GM19043 (cell line): ENCODE measurements around the gene RABIF.

Experiments used
- ATAC-seq: cut with Tn5 transposase; IDR thresholded peaks from one replicate; pipeline ENCODE4 v1.9.1; 2021; ENCODE audit warnings: low read depth; ENCODE audit not compliant: unreplicated experiment

RABIF gene

GRCh38 chr1:202879128-202879527 is 9.8 kb downstream of the RABIF start:
- no peak for ATAC-seq

DNA sequence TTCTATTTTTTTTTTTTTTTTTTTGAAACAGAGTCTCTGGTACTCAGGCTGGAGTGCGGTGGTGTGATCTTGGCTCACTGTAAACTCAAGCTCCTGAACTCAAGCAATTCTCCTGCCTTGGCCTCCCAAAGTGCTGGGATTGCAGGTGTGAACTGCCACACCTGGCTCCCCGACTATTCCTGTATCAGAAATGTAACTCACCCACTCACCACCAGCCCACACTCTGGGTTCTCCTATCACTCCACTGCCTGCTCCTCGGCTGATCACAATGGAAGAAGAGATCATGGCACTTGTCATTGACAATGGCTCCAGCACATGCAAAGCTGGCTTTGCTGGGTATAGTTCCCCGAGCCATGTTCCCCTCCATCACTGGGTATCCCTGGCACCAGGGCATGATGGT is 15.9 kb downstream of the RABIF start:
- no peak for ATAC-seq

DNA sequence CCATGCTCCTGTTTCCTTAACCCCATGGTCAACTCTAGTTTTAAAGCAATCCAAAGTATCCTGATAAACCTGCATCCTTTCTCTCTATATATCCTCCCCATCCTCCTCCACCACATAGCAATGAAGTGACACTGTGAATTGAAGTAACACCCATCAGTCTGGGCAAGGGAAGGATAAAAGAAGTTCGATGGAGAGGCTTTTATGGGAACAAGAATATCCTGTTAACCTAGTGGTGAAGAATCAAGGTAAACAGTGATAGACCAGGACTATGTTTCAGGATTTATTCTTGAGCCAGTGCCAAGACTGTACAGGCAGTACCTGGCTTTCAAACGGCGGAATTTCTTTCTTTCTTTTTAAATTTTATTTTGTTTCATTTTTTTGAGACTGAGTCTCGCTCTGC is 17.6 kb downstream of the RABIF start:
- no peak for ATAC-seq

GRCh38 chr1:202862679-202863560 is 26.0 kb downstream of the RABIF start:
- ATAC-seq, result no peak

- no peak for ATAC-seq
Measured at GRCh38 chr1:202861420-202862132, 27.4 kb downstream of the RABIF start.

GRCh38 chr1:202860744-202861419 is 28.1 kb downstream of the RABIF start:
- no peak for ATAC-seq

DNA sequence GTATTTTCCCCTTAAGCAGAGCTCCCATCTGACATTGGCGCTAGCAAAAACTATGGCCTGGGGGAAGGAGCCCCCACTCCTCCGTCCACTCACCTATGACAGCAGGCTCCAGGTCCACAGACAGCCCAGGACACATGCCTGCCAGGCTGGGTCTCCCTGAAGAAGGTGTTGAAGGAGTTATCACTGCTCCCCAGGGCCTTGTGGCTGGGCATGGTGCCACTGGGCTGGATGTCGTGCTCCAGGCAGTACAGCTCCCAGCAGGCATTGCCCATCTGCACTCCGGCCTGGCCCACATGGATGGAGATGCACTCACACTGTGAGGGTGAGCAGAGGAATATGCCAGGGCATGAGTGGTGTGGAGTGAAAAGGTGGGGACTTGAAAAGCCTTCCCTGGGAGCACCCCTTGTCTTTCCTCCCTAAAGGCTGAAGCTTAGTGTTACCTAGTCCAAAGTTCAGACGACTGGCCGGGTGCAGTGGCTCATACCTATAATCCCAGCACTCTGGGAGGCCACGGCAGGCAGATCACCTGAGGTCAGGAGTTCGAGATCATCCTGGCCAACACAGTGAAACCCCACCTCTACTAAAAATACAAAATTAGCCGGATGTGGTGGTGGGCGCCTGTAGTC is 30.0 kb downstream of the RABIF start:
- ATAC-seq, result no peak

DNA sequence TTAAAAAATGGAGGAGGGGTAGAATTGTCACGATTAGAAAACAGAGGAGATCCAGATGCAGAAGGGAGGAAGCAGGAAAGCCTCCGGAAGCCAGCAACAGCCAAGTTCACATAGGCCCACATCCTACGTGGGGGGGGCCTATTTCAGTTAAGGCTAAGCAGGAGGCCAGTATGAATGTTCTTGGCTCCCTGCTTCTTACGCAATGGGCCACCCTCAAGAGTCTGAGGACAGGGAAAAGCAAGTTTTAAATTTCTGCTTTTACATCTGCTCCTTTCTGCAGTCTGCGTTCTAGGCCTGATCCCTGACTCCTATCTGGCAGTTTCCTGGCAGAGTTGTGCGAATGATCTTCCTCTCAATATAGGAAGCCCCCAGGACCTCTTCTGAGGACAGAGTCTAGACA is 30.6 kb downstream of the RABIF start:
- ATAC-seq, result no peak

GRCh38 chr1:202857136-202857610 is 31.8 kb downstream of the RABIF start:
- no peak for ATAC-seq

- no peak for ATAC-seq
Measured at GRCh38 chr1:202856014-202856413, 32.9 kb downstream of the RABIF start.

DNA sequence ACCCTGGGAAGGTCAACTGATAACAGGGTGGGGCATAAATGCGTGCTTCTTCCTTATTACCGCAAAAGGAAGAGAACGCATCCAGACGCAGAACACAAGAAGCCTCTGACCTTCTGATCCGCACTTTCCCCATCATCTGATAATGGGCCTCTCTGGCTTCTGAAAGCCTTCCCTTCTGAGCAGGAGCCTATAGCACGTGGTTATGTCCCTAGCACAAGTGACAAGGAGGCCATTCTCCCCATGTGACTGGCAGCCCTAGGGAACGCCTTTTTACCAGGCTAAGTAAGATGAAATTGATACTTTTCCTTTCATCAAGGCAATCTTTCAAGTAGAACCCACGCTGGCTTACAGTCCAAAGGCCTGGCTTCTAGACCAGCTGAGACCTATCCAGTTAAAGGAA is 34.2 kb downstream of the RABIF start:
- ATAC-seq, result no peak

DNA sequence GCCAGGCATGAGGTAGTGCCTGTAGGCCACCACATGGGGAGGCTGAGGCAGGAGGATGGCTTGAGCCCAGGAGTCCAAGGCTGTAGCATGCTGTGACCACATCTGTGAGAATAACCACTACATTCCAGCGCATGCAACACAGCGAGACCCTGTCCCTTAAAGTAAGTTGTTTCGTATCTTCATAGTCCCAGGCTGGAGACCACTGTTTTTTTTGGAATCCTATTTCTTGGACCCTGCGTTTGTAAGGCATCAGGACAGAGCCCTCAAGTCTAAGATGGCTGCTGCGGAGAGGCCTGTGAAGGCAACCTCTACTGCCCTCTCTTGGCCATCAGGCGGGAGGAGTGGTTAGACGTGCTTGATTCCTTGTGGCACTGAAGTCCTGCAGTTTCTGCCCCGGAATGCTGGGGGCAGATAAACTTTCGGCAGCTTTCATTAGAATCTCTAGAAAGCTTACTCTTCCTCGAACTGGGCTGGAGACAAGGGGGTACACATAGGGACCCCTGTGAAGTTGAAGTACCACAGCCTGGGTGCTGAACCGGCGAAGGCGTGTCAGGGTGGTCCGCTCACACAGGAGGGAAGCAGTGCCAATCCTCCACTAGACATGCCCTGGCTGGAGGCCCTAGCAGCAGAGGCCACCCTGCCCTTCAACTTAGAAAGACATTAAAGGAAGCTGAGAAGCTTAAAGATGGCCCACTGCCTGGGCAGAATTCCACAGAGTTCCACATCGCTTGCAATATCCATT is 36.6 kb downstream of the RABIF start:
- no peak for ATAC-seq

DNA sequence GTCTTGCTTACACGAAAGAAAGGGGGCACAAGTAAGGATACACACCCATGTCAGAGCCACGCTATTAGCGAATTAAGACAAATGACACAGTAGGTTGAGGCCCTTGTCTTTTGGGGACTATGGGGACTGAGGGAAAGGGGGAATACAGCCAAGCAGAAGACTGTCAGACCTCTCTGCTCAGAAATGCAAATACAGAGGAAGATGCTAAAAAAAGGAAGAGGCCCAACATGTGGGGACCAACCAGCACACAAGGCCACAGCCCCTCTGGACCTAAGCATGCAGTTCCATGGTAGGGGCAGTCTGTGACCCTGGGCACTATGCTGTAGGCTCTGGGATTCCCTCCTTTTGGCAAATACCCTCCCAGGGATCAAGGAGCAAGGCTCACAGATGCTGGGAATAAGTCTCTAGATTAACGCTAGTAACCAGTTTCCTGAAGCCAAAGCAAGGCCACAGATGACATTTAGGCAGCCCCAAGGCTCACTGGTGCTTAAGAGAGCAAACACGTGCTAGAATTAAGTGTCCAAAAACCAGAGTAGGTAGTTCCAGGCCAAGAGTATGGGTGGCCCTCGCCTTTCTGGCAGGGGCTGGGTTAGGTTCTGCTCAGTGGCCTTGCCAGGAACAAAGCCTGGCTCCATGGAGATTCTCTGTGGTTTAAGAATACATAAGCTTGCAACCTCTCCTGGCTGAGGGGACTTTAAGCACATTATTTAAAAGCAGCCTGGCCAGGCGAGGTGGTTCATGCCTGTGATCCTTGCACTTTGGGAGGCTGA is 38.2 kb downstream of the RABIF start:
- no peak for ATAC-seq

- peak; percentile 76 for ATAC-seq
Measured at GRCh38 chr1:202848191-202848542, 40.8 kb downstream of the RABIF start.

GRCh38 chr1:202844935-202845334 is 44.0 kb downstream of the RABIF start:
- ATAC-seq, result no peak

DNA sequence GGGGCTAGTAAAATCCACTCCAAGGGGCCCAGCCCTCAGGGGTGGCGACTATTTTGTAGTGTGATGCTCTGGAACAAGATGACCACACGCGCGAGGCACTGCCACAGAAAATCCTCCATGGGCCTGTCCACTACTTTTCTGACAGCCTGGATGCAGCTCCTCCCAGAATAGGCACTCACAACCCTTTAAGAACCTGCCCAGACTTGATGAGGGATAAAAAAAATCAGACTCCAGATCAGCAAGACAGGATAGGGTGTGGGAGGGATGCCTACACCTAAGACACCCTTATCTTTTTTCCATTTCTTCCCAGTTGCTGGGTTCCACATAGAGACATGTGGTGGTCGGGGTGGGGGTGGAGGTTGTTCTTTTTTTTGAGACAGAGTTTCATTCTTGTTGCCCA is 44.7 kb downstream of the RABIF start:
- ATAC-seq, result no peak

DNA sequence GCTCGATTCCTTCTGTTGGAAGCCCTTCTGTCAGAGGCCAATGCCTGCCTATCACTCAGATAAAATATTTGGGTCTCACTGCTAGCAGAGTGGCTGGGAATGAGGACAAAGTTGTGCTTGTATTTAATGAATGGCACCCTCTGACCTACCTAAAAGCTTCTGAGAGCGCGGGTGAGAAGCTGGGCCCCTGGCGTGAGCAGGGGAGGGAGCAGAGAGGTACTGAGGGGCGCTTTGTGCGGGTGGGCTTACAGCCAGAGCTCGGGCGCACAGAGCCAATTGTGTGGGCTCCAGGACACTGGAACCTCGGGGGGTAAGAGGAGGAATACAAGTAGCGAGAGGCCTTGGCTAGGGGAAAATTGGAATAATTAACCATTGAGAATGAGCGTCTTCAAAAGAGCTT is 45.9 kb downstream of the RABIF start:
- no peak for ATAC-seq

DNA sequence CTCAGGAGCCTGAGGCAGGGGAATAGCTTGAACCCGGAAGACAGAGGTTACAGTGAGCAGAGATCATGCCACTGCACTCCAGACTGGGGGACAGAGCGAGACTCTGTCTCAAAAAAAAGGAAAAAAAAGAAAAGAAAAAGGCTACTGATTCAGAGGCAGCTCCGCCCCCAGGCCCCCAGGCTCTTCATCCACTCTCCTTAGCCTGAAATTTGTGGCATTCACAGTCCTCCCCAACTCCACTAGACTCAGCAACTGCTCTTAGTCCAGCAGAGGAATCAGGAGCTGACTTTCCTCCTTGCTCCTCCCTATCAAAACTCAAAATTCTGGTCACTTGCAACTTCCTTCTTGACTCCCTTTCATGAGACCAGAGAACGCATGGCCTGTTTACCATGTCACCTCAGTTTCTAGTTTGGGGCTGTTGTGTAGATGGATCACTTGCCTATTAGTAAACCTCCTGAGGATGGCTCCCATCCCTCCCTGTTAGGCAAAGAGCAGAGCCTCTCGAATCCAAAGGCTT is 51.1 kb downstream of the RABIF start:
- no peak for ATAC-seq
